ENCODE measurements around the gene HDAC8.

Gene HDAC8

DNA sequence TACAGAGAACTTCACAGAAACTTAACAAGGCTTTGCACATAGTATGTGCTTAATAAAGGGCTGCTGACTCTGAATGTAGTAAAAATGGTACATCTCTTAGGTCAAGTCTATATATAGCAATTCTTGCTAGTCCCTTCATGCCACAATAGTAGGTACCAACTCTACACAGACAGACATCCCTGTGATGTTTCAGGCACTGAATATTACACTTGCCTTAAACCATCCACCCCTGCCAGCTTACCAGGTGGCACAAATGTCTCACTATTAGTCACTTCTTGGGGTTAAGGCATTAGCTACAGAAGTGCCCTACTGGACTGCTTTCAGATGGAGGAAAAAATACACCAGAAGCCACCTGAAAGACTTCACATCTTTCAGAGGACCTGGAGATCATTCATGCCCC is 180.6 kb downstream of the HDAC8 start:
- no peaks in the 10 kb centered on the region for H3K9me2 ChIP-seq (replicated peaks; ENCODE audit: insufficient read depth, low read length)
- no peak overlapping the region for H2AFZ ChIP-seq (ENCODE audit: low read length)
- H3K79me2 ChIP-seq (ENCODE audit: low read length) = no peaks in the 10 kb centered on the region
- no peaks in the 10 kb centered on the region for H3K36me3 ChIP-seq (replicated peaks; ENCODE audit: insufficient read depth, low read length)
- TF ChIP-seq EZH2 (optimal IDR thresholded peaks at IDR 0.05; ENCODE audit: low read depth, low read length) (no peak), EZH2phosphoT487 (IDR thresholded peaks at IDR 0.05; ENCODE audit: low read length) (no peak)
- TF ChIP-seq, protein P1, sequence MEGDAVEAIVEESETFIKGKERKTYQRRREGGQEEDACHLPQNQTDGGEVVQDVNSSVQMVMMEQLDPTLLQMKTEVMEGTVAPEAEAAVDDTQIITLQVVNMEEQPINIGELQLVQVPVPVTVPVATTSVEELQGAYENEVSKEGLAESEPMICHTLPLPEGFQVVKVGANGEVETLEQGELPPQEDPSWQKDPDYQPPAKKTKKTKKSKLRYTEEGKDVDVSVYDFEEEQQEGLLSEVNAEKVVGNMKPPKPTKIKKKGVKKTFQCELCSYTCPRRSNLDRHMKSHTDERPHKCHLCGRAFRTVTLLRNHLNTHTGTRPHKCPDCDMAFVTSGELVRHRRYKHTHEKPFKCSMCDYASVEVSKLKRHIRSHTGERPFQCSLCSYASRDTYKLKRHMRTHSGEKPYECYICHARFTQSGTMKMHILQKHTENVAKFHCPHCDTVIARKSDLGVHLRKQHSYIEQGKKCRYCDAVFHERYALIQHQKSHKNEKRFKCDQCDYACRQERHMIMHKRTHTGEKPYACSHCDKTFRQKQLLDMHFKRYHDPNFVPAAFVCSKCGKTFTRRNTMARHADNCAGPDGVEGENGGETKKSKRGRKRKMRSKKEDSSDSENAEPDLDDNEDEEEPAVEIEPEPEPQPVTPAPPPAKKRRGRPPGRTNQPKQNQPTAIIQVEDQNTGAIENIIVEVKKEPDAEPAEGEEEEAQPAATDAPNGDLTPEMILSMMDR (IDR thresholded peaks at IDR 0.05; ENCODE audit: low read length) = no peak
- no peak overlapping the region for H3K27ac ChIP-seq (ENCODE audit: low read length)
- no peaks in the 10 kb centered on the region for H3K4me1 ChIP-seq (ENCODE audit: low read length)
- no peak overlapping the region for H3K4me2 ChIP-seq (ENCODE audit: low read depth, low read length)
- no peaks in the 10 kb centered on the region for H3F3A ChIP-seq (ENCODE audit: insufficient read depth, low read length)
- no peaks in the 10 kb centered on the region for H4K20me1 ChIP-seq (ENCODE audit: insufficient read depth, low read length)
- no peaks in the 10 kb centered on the region for H3K27me3 ChIP-seq (replicated peaks; ENCODE audit: insufficient read depth, low read length)
- no peak overlapping the region for H3K4me3 ChIP-seq (ENCODE audit: low read length)
- H3K9ac ChIP-seq (ENCODE audit: low read length) = no peak overlapping the region
- DNase-seq = no peak
- H3K9me3 ChIP-seq (replicated peaks; ENCODE audit: insufficient read depth, low read length) = no peaks in the 10 kb centered on the region

DNA sequence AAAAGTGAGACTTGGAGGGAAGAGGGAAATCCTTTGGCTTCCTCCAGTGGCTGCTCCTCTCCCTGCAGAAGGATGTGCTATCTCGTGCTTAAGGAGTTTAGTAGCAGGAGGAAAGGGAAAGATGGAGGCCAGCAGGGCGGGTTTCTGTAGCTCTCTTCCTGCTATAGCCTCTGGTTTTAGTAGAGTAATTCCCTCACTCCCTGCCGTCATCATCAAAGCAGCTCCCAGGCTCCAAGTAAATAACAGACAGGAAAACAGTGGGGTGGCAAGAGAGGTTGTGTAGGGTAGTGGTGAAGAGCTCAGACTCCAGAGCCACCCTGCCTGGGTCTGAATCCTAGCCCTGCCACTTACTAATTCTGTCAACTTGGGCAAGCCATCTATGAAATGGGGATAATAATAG is 185.4 kb downstream of the HDAC8 start:
- no peaks in the 10 kb centered on the region for H3K9me2 ChIP-seq (replicated peaks; ENCODE audit: insufficient read depth, low read length)
- no peak for TF ChIP-seq EZH2phosphoT487 (IDR thresholded peaks at IDR 0.05; ENCODE audit: low read length)
- no peaks in the 10 kb centered on the region for H3K27me3 ChIP-seq (replicated peaks; ENCODE audit: insufficient read depth, low read length)
- H3K9me3 ChIP-seq (replicated peaks; ENCODE audit: insufficient read depth, low read length) = no peaks in the 10 kb centered on the region
- no peaks in the 10 kb centered on the region for H3F3A ChIP-seq (ENCODE audit: insufficient read depth, low read length)
- no peak overlapping the region for H3K9ac ChIP-seq (ENCODE audit: low read length)
- 0 out of 2 replicates have a peak, but pooled peaks cover 3% of the 10 kb centered on the region for H3K4me1 ChIP-seq (ENCODE audit: low read length)
- H2AFZ ChIP-seq (ENCODE audit: low read length) = no peak overlapping the region
- H3K4me2 ChIP-seq (ENCODE audit: low read depth, low read length) = no peak overlapping the region
- no peaks in the 10 kb centered on the region for H3K36me3 ChIP-seq (replicated peaks; ENCODE audit: insufficient read depth, low read length)
- H3K27ac ChIP-seq (ENCODE audit: low read length) = no peak overlapping the region
- no peaks in the 10 kb centered on the region for H4K20me1 ChIP-seq (ENCODE audit: insufficient read depth, low read length)
- no peaks in the 10 kb centered on the region for H3K79me2 ChIP-seq (ENCODE audit: low read length)
- DNase-seq = no peak
- no peak overlapping the region for H3K4me3 ChIP-seq (ENCODE audit: low read length)

DNA sequence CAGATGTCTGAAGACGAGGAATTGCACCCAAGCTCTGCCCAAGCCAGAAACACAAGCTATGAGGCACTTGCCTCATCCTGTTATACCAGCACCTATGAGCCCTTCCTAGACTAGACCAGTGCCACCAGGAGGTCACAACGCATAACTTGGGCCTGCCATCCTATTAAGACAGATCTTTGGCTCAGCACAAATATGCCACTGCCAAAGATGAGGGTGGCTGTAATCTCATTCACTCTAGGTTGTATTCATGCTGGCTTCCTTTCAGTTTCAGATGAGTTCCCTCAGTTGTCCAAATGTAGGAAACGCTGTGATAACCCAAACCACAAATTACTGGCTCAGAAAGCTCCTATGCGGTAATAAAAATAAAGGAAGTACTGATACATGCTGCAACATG is 190.4 kb downstream of the HDAC8 start:
- H3K4me1 ChIP-seq (ENCODE audit: low read length) = 0 out of 2 replicates have a peak, but pooled peaks cover 7% of the 10 kb centered on the region
- no peak overlapping the region for H3K9ac ChIP-seq (ENCODE audit: low read length)
- no peaks in the 10 kb centered on the region for H3K9me3 ChIP-seq (replicated peaks; ENCODE audit: insufficient read depth, low read length)
- H3F3A ChIP-seq (ENCODE audit: insufficient read depth, low read length) = no peaks in the 10 kb centered on the region
- no peak overlapping the region for H3K27ac ChIP-seq (ENCODE audit: low read length)
- TF ChIP-seq EZH2 (optimal IDR thresholded peaks at IDR 0.05; ENCODE audit: low read depth, low read length) (no peak), EZH2phosphoT487 (IDR thresholded peaks at IDR 0.05; ENCODE audit: low read length) (no peak)
- TF ChIP-seq, protein P1 (IDR thresholded peaks at IDR 0.05; ENCODE audit: low read length) = no peak
- H3K9me2 ChIP-seq (replicated peaks; ENCODE audit: insufficient read depth, low read length) = no peaks in the 10 kb centered on the region
- no peak overlapping the region for H3K4me3 ChIP-seq (ENCODE audit: low read length)
- H4K20me1 ChIP-seq (ENCODE audit: insufficient read depth, low read length) = no peaks in the 10 kb centered on the region
- no peak overlapping the region for H3K4me2 ChIP-seq (ENCODE audit: low read depth, low read length)
- H3K27me3 ChIP-seq (replicated peaks; ENCODE audit: insufficient read depth, low read length) = no peaks in the 10 kb centered on the region
- DNase-seq = peak; percentile 27
- no peaks in the 10 kb centered on the region for H3K79me2 ChIP-seq (ENCODE audit: low read length)
- H2AFZ ChIP-seq (ENCODE audit: low read length) = no peak overlapping the region
- H3K36me3 ChIP-seq (replicated peaks; ENCODE audit: insufficient read depth, low read length) = no peaks in the 10 kb centered on the region

GRCh38 chrX:72381439-72382201 is 191.0 kb downstream of the HDAC8 start:
- Histone ChIP-seq H3F3A (ENCODE audit: insufficient read depth, low read length) (no peaks in the 10 kb centered on the region), H3K27ac (ENCODE audit: low read length) (no peak overlapping the region), H3K4me2 (ENCODE audit: low read depth, low read length) (no peak overlapping the region), H3K9me2 (replicated peaks; ENCODE audit: insufficient read depth, low read length) (no peaks in the 10 kb centered on the region), H3K9ac (ENCODE audit: low read length) (no peak overlapping the region), H3K4me3 (ENCODE audit: low read length) (no peak overlapping the region), H3K27me3 (replicated peaks; ENCODE audit: insufficient read depth, low read length) (no peaks in the 10 kb centered on the region), H3K36me3 (replicated peaks; ENCODE audit: insufficient read depth, low read length) (no peaks in the 10 kb centered on the region), H3K9me3 (replicated peaks; ENCODE audit: insufficient read depth, low read length) (no peaks in the 10 kb centered on the region), H3K4me1 (ENCODE audit: low read length) (0 out of 2 replicates have a peak, but pooled peaks cover 7% of the 10 kb centered on the region), H2AFZ (ENCODE audit: low read length) (no peak overlapping the region), H3K79me2 (ENCODE audit: low read length) (no peaks in the 10 kb centered on the region), H4K20me1 (ENCODE audit: insufficient read depth, low read length) (no peaks in the 10 kb centered on the region)
- no peak for DNase-seq
- TF ChIP-seq EZH2 (optimal IDR thresholded peaks at IDR 0.05; ENCODE audit: low read depth, low read length) (no peak), EZH2phosphoT487 (IDR thresholded peaks at IDR 0.05; ENCODE audit: low read length) (no peak)
- TF ChIP-seq, protein P1 (IDR thresholded peaks at IDR 0.05; ENCODE audit: low read length) = no peak
